ENCODE data around the gene KCNJ12.

The KCNJ12 gene

GRCh38 chr17:21467739-21468490 lies 91.8 kb downstream of the KCNJ12 start (continued):
- TF ChIP-seq TSHZ1 (tag by site-specific recombination; IDR thresholded peaks at IDR 0.05; ENCODE audit: borderline replicate concordance) (no peak), ZNF174 (tag by site-specific recombination; IDR thresholded peaks at IDR 0.05) (no peak), ZNF248 (tag by site-specific recombination; IDR thresholded peaks at IDR 0.05) (no peak), ZNF23 (tag by site-specific recombination; IDR thresholded peaks at IDR 0.05; ENCODE audit: borderline replicate concordance) (no peak), SP3 (tag by site-specific recombination; IDR thresholded peaks at IDR 0.05) (no peak), WT1 (tag by site-specific recombination; IDR thresholded peaks at IDR 0.05) (no peak), ZNF501 (tag by site-specific recombination; IDR thresholded peaks at IDR 0.05) (no peak), ELK4 (IDR thresholded peaks at IDR 0.05; ENCODE audit: borderline replicate concordance, low read depth, low read length) (no peak), ZNF670 (tag by site-specific recombination; IDR thresholded peaks at IDR 0.05; ENCODE audit: low read depth) (no peak), ZNF311 (tag by site-specific recombination; IDR thresholded peaks at IDR 0.05; ENCODE audit: borderline replicate concordance) (no peak), ZNF777 (tag by site-specific recombination; IDR thresholded peaks at IDR 0.05; ENCODE audit: borderline replicate concordance) (no peak), HOXA7 (CRISPR knock-in tag; IDR thresholded peaks at IDR 0.05; ENCODE audit: borderline replicate concordance) (no peak)
